ENCODE results near the gene FAM3D.

The FAM3D gene

GRCh38 chr3:58606693-58607092, 59.9 kb downstream of the FAM3D start:
- Histone ChIP-seq H3K4me3 (ENCODE audit: low read depth in 1 of 2, low read length in 2 of 2) (no peak overlapping the region), H3K27me3 (ENCODE audit: control insufficient read depth in 1 of 2, insufficient read depth in 2 of 2, low read length in 2 of 2) (no peaks in the 10 kb centered on the region)

GRCh38 chr3:58604031-58604430, 62.5 kb downstream of the FAM3D start:
- H3K9ac ChIP-seq (ENCODE audit: low read depth in 1 of 2, low read length in 2 of 2) = no peak overlapping the region
- no peaks in the 10 kb centered on the region for H3K4me1 ChIP-seq (ENCODE audit: control insufficient read depth in 1 of 2, insufficient read depth in 2 of 2, low read length in 2 of 2)
- H3K9me3 ChIP-seq (ENCODE audit: control insufficient read depth in 1 of 2, low read length in 2 of 2) = peaks cover 0 to 3% of the 10 kb centered on the region in 2 donors
- H3K27ac ChIP-seq (ENCODE audit: low read depth, low read length) = no peak overlapping the region
- no peak overlapping the region for H3K4me3 ChIP-seq (ENCODE audit: low read depth in 1 of 2, low read length in 2 of 2)
- peaks cover 0 to 3% of the 10 kb centered on the region in 2 donors for H3K27me3 ChIP-seq (ENCODE audit: control insufficient read depth in 1 of 2, insufficient read depth in 2 of 2, low read length in 2 of 2)
- no peaks in the 10 kb centered on the region for H3K36me3 ChIP-seq (ENCODE audit: control insufficient read depth in 1 of 2, insufficient read depth in 2 of 2, low read length in 2 of 2)

More at GRCh38 chr3:58606693-58607092, 59.9 kb downstream of the FAM3D start:
- Histone ChIP-seq H3K4me1 (ENCODE audit: control insufficient read depth in 1 of 2, insufficient read depth in 2 of 2, low read length in 2 of 2) (no peaks in the 10 kb centered on the region), H3K9me3 (ENCODE audit: control insufficient read depth in 1 of 2, low read length in 2 of 2) (peaks cover 0 to 3% of the 10 kb centered on the region in 2 donors), H3K9ac (ENCODE audit: low read depth in 1 of 2, low read length in 2 of 2) (no peak overlapping the region), H3K27ac (ENCODE audit: low read depth, low read length) (no peak overlapping the region), H3K36me3 (ENCODE audit: control insufficient read depth in 1 of 2, insufficient read depth in 2 of 2, low read length in 2 of 2) (no peaks in the 10 kb centered on the region)

GRCh38 chr3:58603606-58604005, 63.0 kb downstream of the FAM3D start:
- no peaks in the 10 kb centered on the region for H3K36me3 ChIP-seq (ENCODE audit: control insufficient read depth in 1 of 2, insufficient read depth in 2 of 2, low read length in 2 of 2)
- H3K27me3 ChIP-seq (ENCODE audit: control insufficient read depth in 1 of 2, insufficient read depth in 2 of 2, low read length in 2 of 2) = peaks cover 0 to 3% of the 10 kb centered on the region in 2 donors
- no peak overlapping the region for H3K9ac ChIP-seq (ENCODE audit: low read depth in 1 of 2, low read length in 2 of 2)
- no peak overlapping the region for H3K4me3 ChIP-seq (ENCODE audit: low read depth in 1 of 2, low read length in 2 of 2)
- peaks cover 0 to 3% of the 10 kb centered on the region in 2 donors for H3K9me3 ChIP-seq (ENCODE audit: control insufficient read depth in 1 of 2, low read length in 2 of 2)
- no peak overlapping the region for H3K27ac ChIP-seq (ENCODE audit: low read depth, low read length)
- H3K4me1 ChIP-seq (ENCODE audit: control insufficient read depth in 1 of 2, insufficient read depth in 2 of 2, low read length in 2 of 2) = no peaks in the 10 kb centered on the region

GRCh38 chr3:58597770-58598310, 68.7 kb downstream of the FAM3D start:
- Histone ChIP-seq H3K36me3 (ENCODE audit: control insufficient read depth in 1 of 2, insufficient read depth in 2 of 2, low read length in 2 of 2) (no peaks in the 10 kb centered on the region), H3K27ac (ENCODE audit: low read depth, low read length) (no peak overlapping the region), H3K4me1 (ENCODE audit: control insufficient read depth in 1 of 2, insufficient read depth in 2 of 2, low read length in 2 of 2) (no peaks in the 10 kb centered on the region), H3K27me3 (ENCODE audit: control insufficient read depth in 1 of 2, insufficient read depth in 2 of 2, low read length in 2 of 2) (peaks cover 0 to 3% of the 10 kb centered on the region in 2 donors), H3K4me3 (ENCODE audit: low read depth in 1 of 2, low read length in 2 of 2) (no peak overlapping the region), H3K9me3 (ENCODE audit: control insufficient read depth in 1 of 2, low read length in 2 of 2) (no peaks in the 10 kb centered on the region), H3K9ac (ENCODE audit: low read depth in 1 of 2, low read length in 2 of 2) (no peak overlapping the region)

- Histone ChIP-seq H3K36me3 (ENCODE audit: control insufficient read depth in 1 of 2, insufficient read depth in 2 of 2, low read length in 2 of 2) (no peaks in the 10 kb centered on the region), H3K27ac (ENCODE audit: low read depth, low read length) (no peak overlapping the region), H3K9me3 (ENCODE audit: control insufficient read depth in 1 of 2, low read length in 2 of 2) (no peaks in the 10 kb centered on the region), H3K4me3 (ENCODE audit: low read depth in 1 of 2, low read length in 2 of 2) (no peak overlapping the region), H3K9ac (ENCODE audit: low read depth in 1 of 2, low read length in 2 of 2) (no peak overlapping the region), H3K4me1 (ENCODE audit: control insufficient read depth in 1 of 2, insufficient read depth in 2 of 2, low read length in 2 of 2) (no peaks in the 10 kb centered on the region), H3K27me3 (ENCODE audit: control insufficient read depth in 1 of 2, insufficient read depth in 2 of 2, low read length in 2 of 2) (peaks cover 0 to 3% of the 10 kb centered on the region in 2 donors)
Measured at GRCh38 chr3:58596834-58597518, 69.6 kb downstream of the FAM3D start.

GRCh38 chr3:58594117-58594516, 72.5 kb downstream of the FAM3D start:
- Histone ChIP-seq H3K9me3 (ENCODE audit: control insufficient read depth in 1 of 2, low read length in 2 of 2) (no peaks in the 10 kb centered on the region), H3K9ac (ENCODE audit: low read depth in 1 of 2, low read length in 2 of 2) (no peak overlapping the region), H3K36me3 (ENCODE audit: control insufficient read depth in 1 of 2, insufficient read depth in 2 of 2, low read length in 2 of 2) (no peaks in the 10 kb centered on the region), H3K4me1 (ENCODE audit: control insufficient read depth in 1 of 2, insufficient read depth in 2 of 2, low read length in 2 of 2) (no peaks in the 10 kb centered on the region), H3K4me3 (ENCODE audit: low read depth in 1 of 2, low read length in 2 of 2) (no peak overlapping the region), H3K27me3 (ENCODE audit: control insufficient read depth in 1 of 2, insufficient read depth in 2 of 2, low read length in 2 of 2) (no peaks in the 10 kb centered on the region), H3K27ac (ENCODE audit: low read depth, low read length) (no peak overlapping the region)

- Histone ChIP-seq H3K27ac (ENCODE audit: low read depth, low read length) (no peak overlapping the region), H3K4me1 (ENCODE audit: control insufficient read depth in 1 of 2, insufficient read depth in 2 of 2, low read length in 2 of 2) (no peaks in the 10 kb centered on the region), H3K36me3 (ENCODE audit: control insufficient read depth in 1 of 2, insufficient read depth in 2 of 2, low read length in 2 of 2) (no peaks in the 10 kb centered on the region), H3K4me3 (ENCODE audit: low read depth in 1 of 2, low read length in 2 of 2) (no peak overlapping the region), H3K9ac (ENCODE audit: low read depth in 1 of 2, low read length in 2 of 2) (no peak overlapping the region), H3K9me3 (ENCODE audit: control insufficient read depth in 1 of 2, low read length in 2 of 2) (no peaks in the 10 kb centered on the region), H3K27me3 (ENCODE audit: control insufficient read depth in 1 of 2, insufficient read depth in 2 of 2, low read length in 2 of 2) (peaks cover 12 to 14% of the 10 kb centered on the region in 2 donors)
Measured at GRCh38 chr3:58591517-58592510, 74.8 kb downstream of the FAM3D start.

GRCh38 chr3:58588030-58588614, 78.5 kb downstream of the FAM3D start:
- Histone ChIP-seq H3K9me3 (ENCODE audit: control insufficient read depth in 1 of 2, low read length in 2 of 2) (no peaks in the 10 kb centered on the region), H3K4me1 (ENCODE audit: control insufficient read depth in 1 of 2, insufficient read depth in 2 of 2, low read length in 2 of 2) (peaks cover 4 to 12% of the 10 kb centered on the region in 2 donors), H3K36me3 (ENCODE audit: control insufficient read depth in 1 of 2, insufficient read depth in 2 of 2, low read length in 2 of 2) (no peaks in the 10 kb centered on the region), H3K27me3 (ENCODE audit: control insufficient read depth in 1 of 2, insufficient read depth in 2 of 2, low read length in 2 of 2) (peaks cover 26 to 28% of the 10 kb centered on the region in 2 donors), H3K4me3 (ENCODE audit: low read depth in 1 of 2, low read length in 2 of 2) (no peak overlapping the region), H3K9ac (ENCODE audit: low read depth in 1 of 2, low read length in 2 of 2) (no peak overlapping the region), H3K27ac (ENCODE audit: low read depth, low read length) (no peak overlapping the region)

- peaks cover 26 to 28% of the 10 kb centered on the region in 2 donors for H3K27me3 ChIP-seq (ENCODE audit: control insufficient read depth in 1 of 2, insufficient read depth in 2 of 2, low read length in 2 of 2)
- no peak overlapping the region for H3K27ac ChIP-seq (ENCODE audit: low read depth, low read length)
- no peak overlapping the region for H3K4me3 ChIP-seq (ENCODE audit: low read depth in 1 of 2, low read length in 2 of 2)
Measured at GRCh38 chr3:58586776-58587192, 79.8 kb downstream of the FAM3D start.

More at GRCh38 chr3:58586776-58587192, 79.8 kb downstream of the FAM3D start:
- no peak overlapping the region for H3K9ac ChIP-seq (ENCODE audit: low read depth in 1 of 2, low read length in 2 of 2)
- no peaks in the 10 kb centered on the region for H3K36me3 ChIP-seq (ENCODE audit: control insufficient read depth in 1 of 2, insufficient read depth in 2 of 2, low read length in 2 of 2)
- peaks cover 4 to 12% of the 10 kb centered on the region in 2 donors for H3K4me1 ChIP-seq (ENCODE audit: control insufficient read depth in 1 of 2, insufficient read depth in 2 of 2, low read length in 2 of 2)
- H3K9me3 ChIP-seq (ENCODE audit: control insufficient read depth in 1 of 2, low read length in 2 of 2) = no peaks in the 10 kb centered on the region
